ENCODE measurements around the gene PFN3.
"Not testable (repeated sequence)": the region's sequence is repeated elsewhere in the genome, so short reads cannot be mapped to it uniquely, and the experiment has no call there.

Gene PFN3

DNA sequence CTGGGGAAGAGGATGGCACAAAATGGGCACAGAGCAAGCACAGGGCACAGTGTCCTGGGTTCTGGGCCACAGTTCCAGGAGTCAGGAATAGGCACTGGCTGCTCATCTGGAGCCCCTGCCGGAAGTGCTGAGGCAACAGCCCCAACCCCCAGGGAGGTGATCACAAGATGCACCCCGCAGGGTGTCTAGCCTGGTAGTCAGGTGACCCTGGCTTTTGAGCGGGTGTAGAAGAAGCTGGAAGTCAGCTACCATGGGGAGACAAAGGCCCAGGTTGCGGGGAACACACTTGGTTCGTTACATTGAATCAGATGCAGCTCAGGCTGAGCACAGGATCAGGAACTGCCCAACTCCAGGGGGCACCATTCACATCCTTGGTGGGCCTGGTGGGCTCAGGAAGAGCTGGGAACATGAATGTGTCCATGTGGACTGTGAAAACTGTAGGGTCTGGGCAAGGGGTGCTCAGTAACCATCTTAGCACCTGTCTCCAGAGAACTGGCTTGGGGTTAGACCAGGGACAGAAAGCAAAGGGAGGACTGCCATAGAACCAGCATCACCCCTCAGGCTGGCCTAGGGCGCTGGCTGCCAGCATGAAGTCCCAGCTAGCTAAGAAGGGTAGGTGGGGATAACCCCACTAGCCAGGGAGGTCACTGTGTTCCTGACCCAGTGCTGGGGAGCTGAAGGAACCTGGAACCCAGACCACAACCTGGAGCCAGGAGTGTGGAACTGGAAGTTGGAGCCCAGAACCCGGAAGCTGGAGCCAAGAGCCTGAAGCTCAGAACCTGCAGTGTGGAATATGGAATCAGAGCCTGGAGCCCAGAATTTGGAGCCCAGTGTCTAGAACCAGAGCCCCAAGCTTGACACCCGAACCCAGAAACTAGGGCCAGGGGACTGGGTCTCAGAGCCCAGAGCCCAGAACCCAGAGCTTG lies 22.3 kb downstream of the PFN3 start:
- Histone ChIP-seq H3K9me3 (ENCODE audit: control insufficient read depth, insufficient read depth, low read length) (no peaks in the 10 kb centered on the region), H3K79me2 (ENCODE audit: control insufficient read depth, low read length) (no peaks in the 10 kb centered on the region), H3K27me3 (ENCODE audit: control insufficient read depth, low read length) (peaks cover 8% of the 10 kb centered on the region; the same call in 1 of the 2 replicates), H3K4me1 (ENCODE audit: control insufficient read depth, low read length) (no peaks in the 10 kb centered on the region; the same call in 1 of the 2 replicates), H3F3A (ENCODE audit: control insufficient read depth, insufficient read depth) (no peaks in the 10 kb centered on the region), H3K27ac (ENCODE audit: low read depth, low read length) (no peak overlapping the region), H3K9me2 (replicated peaks; ENCODE audit: control insufficient read depth, low read length) (no peaks in the 10 kb centered on the region), H3K36me3 (ENCODE audit: control insufficient read depth, low read length) (no peaks in the 10 kb centered on the region), H3K4me2 (ENCODE audit: low read length) (no peak overlapping the region), H4K20me1 (ENCODE audit: control insufficient read depth, insufficient read depth, low read depth, low read length) (no peaks in the 10 kb centered on the region), H3K4me3 (ENCODE audit: low read length) (no peak overlapping the region)
- TF ChIP-seq EZH2phosphoT487 (IDR thresholded peaks at IDR 0.05; ENCODE audit: borderline replicate concordance, low read length): no peak

DNA sequence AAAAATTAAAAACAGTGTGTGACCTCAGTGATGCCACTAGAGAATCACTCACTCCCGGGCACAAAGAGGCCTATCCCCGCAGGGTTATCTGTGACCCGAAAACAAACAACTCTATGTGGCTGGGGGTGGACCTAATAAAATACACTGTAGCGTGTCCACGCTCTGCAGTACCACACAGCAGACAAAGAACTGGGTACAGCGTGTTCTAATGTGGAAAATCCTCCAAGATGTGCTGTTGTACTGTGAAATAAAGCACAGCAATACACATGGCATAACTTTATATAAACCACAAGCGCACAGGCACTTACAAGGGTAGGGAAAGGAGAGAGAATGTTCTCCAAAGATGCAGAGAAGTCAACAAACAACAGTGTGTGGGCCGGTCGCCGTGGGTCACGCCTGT lies 24.4 kb downstream of the PFN3 start:
- Histone ChIP-seq H3K9me2 (replicated peaks; ENCODE audit: control insufficient read depth, low read length) (no peaks in the 10 kb centered on the region), H3K4me2 (ENCODE audit: low read length) (no peak overlapping the region), H4K20me1 (ENCODE audit: control insufficient read depth, insufficient read depth, low read depth, low read length) (no peaks in the 10 kb centered on the region), H3K79me2 (ENCODE audit: control insufficient read depth, low read length) (no peaks in the 10 kb centered on the region), H3K4me3 (ENCODE audit: low read length) (no peak overlapping the region), H3K9me3 (ENCODE audit: control insufficient read depth, insufficient read depth, low read length) (no peaks in the 10 kb centered on the region), H3K4me1 (ENCODE audit: control insufficient read depth, low read length) (peaks cover 12% of the 10 kb centered on the region), H3K36me3 (ENCODE audit: control insufficient read depth, low read length) (peaks cover 6% of the 10 kb centered on the region), H3F3A (ENCODE audit: control insufficient read depth, insufficient read depth) (no peaks in the 10 kb centered on the region), H3K27me3 (ENCODE audit: control insufficient read depth, low read length) (no peaks in the 10 kb centered on the region), H3K27ac (ENCODE audit: low read depth, low read length) (no peak overlapping the region)
- TF ChIP-seq EZH2phosphoT487 (IDR thresholded peaks at IDR 0.05; ENCODE audit: borderline replicate concordance, low read length) (no peak), CTCF (IDR thresholded peaks at IDR 0.05; ENCODE audit: low read depth, low read length, poor library complexity, severe bottlenecking) (no peak)

DNA sequence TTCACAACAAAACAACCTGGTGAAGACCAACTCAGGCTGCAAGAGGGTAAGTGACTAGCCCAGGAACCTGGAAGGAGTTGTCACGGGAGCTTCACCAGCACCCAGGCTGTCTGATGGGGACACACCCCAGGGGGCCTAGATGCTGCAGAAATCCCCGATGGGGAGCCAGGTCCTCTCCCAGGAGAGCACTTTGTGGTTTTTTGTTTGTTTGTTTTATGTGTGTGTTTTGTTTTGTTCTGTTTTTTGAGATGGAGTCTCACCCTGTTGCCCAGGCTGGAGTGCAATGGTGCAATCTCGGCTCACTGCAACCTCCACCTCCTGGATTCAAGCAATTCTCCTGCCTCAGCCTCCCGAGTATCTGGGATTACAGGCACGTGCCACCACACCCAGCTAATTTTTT lies 24.9 kb downstream of the PFN3 start:
- not testable (repeated sequence) for H3K36me3 ChIP-seq (ENCODE audit: control insufficient read depth, low read length); H3K4me3 ChIP-seq (ENCODE audit: low read length); H3K27ac ChIP-seq (ENCODE audit: low read depth, low read length); H3K79me2 ChIP-seq (ENCODE audit: control insufficient read depth, low read length); H3K9me3 ChIP-seq (ENCODE audit: control insufficient read depth, insufficient read depth, low read length); H3K27me3 ChIP-seq (ENCODE audit: control insufficient read depth, low read length); H3K9me2 ChIP-seq (replicated peaks; ENCODE audit: control insufficient read depth, low read length); H4K20me1 ChIP-seq (ENCODE audit: control insufficient read depth, insufficient read depth, low read depth, low read length); H3K4me2 ChIP-seq (ENCODE audit: low read length); H3F3A ChIP-seq (ENCODE audit: control insufficient read depth, insufficient read depth)
- H3K4me1 ChIP-seq (ENCODE audit: control insufficient read depth, low read length): peaks cover 12% of the 10 kb centered on the region

DNA sequence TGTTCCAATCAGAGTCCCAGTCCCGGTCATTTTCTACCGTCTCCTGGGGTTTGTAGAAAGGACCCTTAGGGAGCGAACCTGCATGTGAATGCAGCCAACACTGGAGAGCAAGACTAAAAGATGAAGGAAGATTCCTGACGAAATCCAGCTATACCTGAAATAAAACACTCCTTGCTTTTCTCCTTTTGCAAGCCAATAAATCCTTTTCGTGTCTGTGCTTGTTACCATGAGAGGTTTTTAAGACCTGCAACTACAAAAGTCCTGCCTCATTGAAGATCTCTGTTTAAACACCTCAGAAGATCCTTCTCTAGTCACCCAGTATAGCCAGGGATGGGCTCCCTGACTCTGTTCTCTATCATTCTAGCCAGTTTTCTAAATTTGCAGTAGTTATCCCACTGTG lies 26.2 kb downstream of the PFN3 start:
- H3K27ac ChIP-seq (ENCODE audit: low read depth, low read length): no peak overlapping the region
- no peaks in the 10 kb centered on the region for H3K27me3 ChIP-seq (ENCODE audit: control insufficient read depth, low read length)
- TF ChIP-seq CTCF (IDR thresholded peaks at IDR 0.05; ENCODE audit: low read depth, low read length, poor library complexity, severe bottlenecking) (no peak), EZH2phosphoT487 (IDR thresholded peaks at IDR 0.05; ENCODE audit: borderline replicate concordance, low read length) (no peak)
- no peaks in the 10 kb centered on the region for H3K9me2 ChIP-seq (replicated peaks; ENCODE audit: control insufficient read depth, low read length)
- H3K79me2 ChIP-seq (ENCODE audit: control insufficient read depth, low read length): no peaks in the 10 kb centered on the region
- H3K4me2 ChIP-seq (ENCODE audit: low read length): no peak overlapping the region
- no peak overlapping the region for H3K4me3 ChIP-seq (ENCODE audit: low read length)
- H3K36me3 ChIP-seq (ENCODE audit: control insufficient read depth, low read length): peaks cover 17% of the 10 kb centered on the region
- no peaks in the 10 kb centered on the region for H3F3A ChIP-seq (ENCODE audit: control insufficient read depth, insufficient read depth)
- no peaks in the 10 kb centered on the region for H4K20me1 ChIP-seq (ENCODE audit: control insufficient read depth, insufficient read depth, low read depth, low read length)
- H3K4me1 ChIP-seq (ENCODE audit: control insufficient read depth, low read length): peaks cover 25% of the 10 kb centered on the region
- H3K9me3 ChIP-seq (ENCODE audit: control insufficient read depth, insufficient read depth, low read length): no peaks in the 10 kb centered on the region

All from DOHH2 (cell line).